CD4-positive, alpha-beta T cell treated with Interleukin-17A for 4 hours (primary cell): ENCODE measurements around the gene SLC6A11.

Source experiments
- DNase-seq: peaks from one replicate; pipeline ENCODE4 v3.0.0-alpha.2; 2020; ENCODE audit warnings: mixed read lengths

Gene SLC6A11

GRCh38 chr3:10890665-10891064 lies 74.6 kb downstream of the SLC6A11 start:
- no peak for DNase-seq

GRCh38 chr3:10892622-10893021 lies 76.6 kb downstream of the SLC6A11 start:
- no peak for DNase-seq

- DNase-seq: no peak
These were observed 85.4 kb downstream of the SLC6A11 start for GRCh38 chr3:10901296-10901945.

- DNase-seq: no peak
These were observed 91.2 kb downstream of the SLC6A11 start for GRCh38 chr3:10907262-10907661.

GRCh38 chr3:10910367-10910766 lies 94.3 kb downstream of the SLC6A11 start:
- DNase-seq: no peak

GRCh38 chr3:10911350-10912002 lies 95.4 kb downstream of the SLC6A11 start:
- no peak for DNase-seq

- DNase-seq: no peak
These were observed 96.8 kb downstream of the SLC6A11 start for GRCh38 chr3:10912786-10913185.

GRCh38 chr3:10915376-10915775 lies 99.3 kb downstream of the SLC6A11 start:
- DNase-seq: no peak

GRCh38 chr3:10917176-10917575 lies 101.1 kb downstream of the SLC6A11 start:
- DNase-seq: no peak

- DNase-seq: no peak
These were observed 102.0 kb downstream of the SLC6A11 start for GRCh38 chr3:10918011-10918410.

- no peak for DNase-seq
These were observed 103.6 kb downstream of the SLC6A11 start for GRCh38 chr3:10919636-10920035.

- no peak for DNase-seq
These were observed 109.6 kb downstream of the SLC6A11 start for GRCh38 chr3:10925436-10926255.

GRCh38 chr3:10926256-10926810 lies 110.3 kb downstream of the SLC6A11 start:
- DNase-seq: no peak

GRCh38 chr3:10926811-10927521 lies 110.9 kb downstream of the SLC6A11 start:
- no peak for DNase-seq

- DNase-seq: no peak
These were observed 111.5 kb downstream of the SLC6A11 start for GRCh38 chr3:10927551-10927950.

- no peak for DNase-seq
These were observed 112.5 kb downstream of the SLC6A11 start for GRCh38 chr3:10928407-10928960.

GRCh38 chr3:10928961-10929471 lies 113.0 kb downstream of the SLC6A11 start:
- DNase-seq: no peak

GRCh38 chr3:10929978-10930665 lies 114.1 kb downstream of the SLC6A11 start:
- no peak for DNase-seq

- DNase-seq: no peak
These were observed 114.6 kb downstream of the SLC6A11 start for GRCh38 chr3:10930666-10931040.

- no peak for DNase-seq
These were observed 116.6 kb downstream of the SLC6A11 start for GRCh38 chr3:10932596-10932995.

- DNase-seq: no peak
These were observed 117.0 kb downstream of the SLC6A11 start for GRCh38 chr3:10933021-10933420.

- no peak for DNase-seq
These were observed 117.4 kb downstream of the SLC6A11 start for GRCh38 chr3:10933470-10933804.
